Body of pancreas (tissue), 4 donors: ENCODE results near the gene PPP2R3B. TPM values are rescaled to one million over a fixed set of nuclear protein-coding genes. Genes with fewer than 3 reads are reported as not detected.

Experiments used
- ATAC-seq: fragments of 150-250 bp; one replicate; pipeline ENCODE4 v1.9.1; 2016
- DNase-seq, 4 donors: peaks; one replicate each; pipeline ENCODE4 v3.0.0-alpha.2; 2019
- H3K27ac ChIP-seq, 4 donors: fragments of 200-600 bp; sonication (generic); 1 replicate in 3 of 4; 2 replicates in 1 of 4; pipeline versions ENCODE4 v1.5.1 to v1.6.1; 2016 to 2019; ENCODE audit warnings: mild to moderate bottlenecking in 1 of 4, mixed read lengths in 1 of 4, moderate library complexity in 1 of 4
- H3K27me3 ChIP-seq, 2 donors: fragments of 200-600 bp; sonication (generic); one replicate each; pipeline ENCODE4 v1.6.0; 2016; ENCODE audit warnings: mild to moderate bottlenecking in 1 of 2
- H3K36me3 ChIP-seq, 2 donors: fragments of 200-600 bp; sonication (generic); replicated peaks in 1 of 2; 2 replicates each; pipeline ENCODE4 v1.5.1; 2016; ENCODE audit warnings: low read depth in 2 of 2; ENCODE audit not compliant: insufficient read depth in 1 of 2
- H3K4me1 ChIP-seq: fragments of 200-600 bp; sonication (generic); one replicate; pipeline ENCODE4 v1.6.0; 2016
- H3K4me3 ChIP-seq, 2 donors: fragments of 200-600 bp; sonication (generic); 1 replicate in 1 of 2; 2 replicates in 1 of 2; pipeline ENCODE4 v1.5.1; 2016 to 2019
- H3K9me3 ChIP-seq, 3 donors: fragments of 200-600 bp; sonication (generic); 1 replicate in 2 of 3; 2 replicates in 1 of 3; pipeline ENCODE4 v1.5.1; 2016
- CTCF ChIP-seq, 7 experiments: fragments of 450-650 bp in 4 of 7; fragments of 200-600 bp in 3 of 7; sonication (generic) in 3 of 7; IDR thresholded peaks; one replicate each; pipeline ENCODE4 v1.5.1; 2016 to 2019; ENCODE audit warnings: antibody characterized with exemption in 7 of 7
- POLR2A ChIP-seq, 3 donors: fragments of 450-650 bp; IDR thresholded peaks; one replicate each; pipeline ENCODE4 v1.6.1; 2016; ENCODE audit warnings: antibody characterized with exemption in 3 of 3, mild to moderate bottlenecking in 2 of 3
- WGBS, 2 donors: methylation state at CpG; one replicate each; pipeline ENCODE4 v1.1.5; 2017; 5-methylcytosine and 5-hydroxymethylcytosine counted together
- intact Hi-C: fragments of 100-400 bp; cut with DNase I; formaldehyde crosslinking; loops from one replicate; pipeline ENCODE4 v1.15.1; 2023
- total RNA-seq, 2 donors: library from RNA; depleted of rRNA; stranded (reverse); fragments of >200 nt; gene quantifications; one replicate each; pipeline ENCODE4 v1.1.0, GENCODE V29; 2016

The PPP2R3B gene
- total RNA-seq, 2 donors from 2014 or later: 5.6 to 11.4 TPM

- Histone ChIP-seq H3K4me1 (no peaks in the 10 kb centered on the region), H3K27me3 (no peaks in the 10 kb centered on the region), H3K27ac (no peak overlapping the region), H3K9me3 (peaks cover 0 to 10% (median 0%) of the 10 kb centered on the region in 3 donors), H3K4me3 (no peak overlapping the region), H3K36me3 (peaks cover 0 to 5% of the 10 kb centered on the region in 2 donors)
- intact Hi-C loops: no loop called here
- 91% methylated on average over 36 to 46 of the region's 48 CpGs for WGBS, 2 donors
- TF ChIP-seq CTCF (IDR thresholded peaks at IDR 0.05): no peak
- DNase-seq (no peak), ATAC-seq (no peak)
Measured at GRCh38 chrX:357693-358471, 28.8 kb downstream of the PPP2R3B start.

GRCh38 chrX:357035-357692 is 29.5 kb downstream of the PPP2R3B start:
- no peak for DNase-seq
- Histone ChIP-seq H3K27me3 (no peaks in the 10 kb centered on the region), H3K4me3 (no peak overlapping the region), H3K4me1 (no peaks in the 10 kb centered on the region), H3K27ac (no peak overlapping the region), H3K9me3 (peaks cover 0 to 10% (median 0%) of the 10 kb centered on the region in 3 donors), H3K36me3 (peaks cover 0 to 5% of the 10 kb centered on the region in 2 donors)
- 83 to 84% methylated on average over 14 of the region's 14 CpGs for WGBS, 2 donors
- ATAC-seq: no peak
- intact Hi-C loops: no loop called here
- TF ChIP-seq CTCF (IDR thresholded peaks at IDR 0.05): no peak
- no peak for TF ChIP-seq POLR2A (IDR thresholded peaks at IDR 0.05)

GRCh38 chrX:356385-357034 is 30.2 kb downstream of the PPP2R3B start:
- DNase-seq (no peak), ATAC-seq (no peak)
- no peak for TF ChIP-seq CTCF (IDR thresholded peaks at IDR 0.05)
- TF ChIP-seq POLR2A (IDR thresholded peaks at IDR 0.05): no peak
- peaks cover 0 to 5% of the 10 kb centered on the region in 2 donors for H3K36me3 ChIP-seq
- no peaks in the 10 kb centered on the region for H3K4me1 ChIP-seq
- no peak overlapping the region for H3K4me3 ChIP-seq
- H3K27me3 ChIP-seq: no peaks in the 10 kb centered on the region
- WGBS, 2 donors: 88% methylated on average over 14 to 17 of the region's 17 CpGs
- H3K27ac ChIP-seq: no peak overlapping the region
- peaks cover 0 to 10% (median 0%) of the 10 kb centered on the region in 3 donors for H3K9me3 ChIP-seq
- intact Hi-C loops: no loop called here

- peaks cover 0 to 6% (median 0%) of the 10 kb centered on the region in 3 donors for H3K9me3 ChIP-seq
- H3K27me3 ChIP-seq: no peaks in the 10 kb centered on the region
- intact Hi-C loops: no loop called here
- H3K36me3 ChIP-seq: peaks cover 0 to under 1% of the 10 kb centered on the region in 2 donors
- H3K4me3 ChIP-seq: no peak overlapping the region
- no peak for DNase-seq
- 92 to 94% methylated on average over 35 of the region's 35 CpGs for WGBS, 2 donors
- no peak for TF ChIP-seq CTCF (IDR thresholded peaks at IDR 0.05)
- TF ChIP-seq POLR2A (IDR thresholded peaks at IDR 0.05): no peak
- H3K4me1 ChIP-seq: no peaks in the 10 kb centered on the region
- ATAC-seq: no peak
- H3K27ac ChIP-seq: no peak overlapping the region
Measured at GRCh38 chrX:355329-356050, 31.2 kb downstream of the PPP2R3B start.
